Heart left ventricle (tissue), 13 donors: ENCODE measurements around the gene RRP7A.
"Not testable (repeated sequence)": the region's sequence is repeated elsewhere in the genome, so short reads cannot be mapped to it uniquely, and the experiment has no call there.

Source experiments
- POLR2A ChIP-seq, 2 donors: fragments of 450-650 bp; IDR thresholded peaks; one replicate each; pipeline ENCODE4 v1.6.1; 2017; ENCODE audit warnings: antibody characterized with exemption in 2 of 2, mild to moderate bottlenecking in 2 of 2, moderate library complexity in 2 of 2
- TF ChIP-seq, protein P1 (sequence below), 12 donors: fragments of 200-600 bp; sonication (generic) in 4 of 12; IDR thresholded peaks; one replicate each; pipeline versions ENCODE4 v1.5.0 to v1.8.0; 2018 to 2022; ENCODE audit warnings: antibody characterized with exemption in 12 of 12, mild to moderate bottlenecking in 5 of 12
- donor health status: ischemic (EF 13 %, LVEDD 7.1; RV severe dilation, severe dysfunction).
- donor health status: DM: no; HTN: yes; CAD: no.
- donor health status: DM: no; HTN: no; CAD: no.
- donor health status: ischemic (EF 25% LVEDD 6.9; RV normal size, moderate dysfunction).
- donor health status: ischemic (EF 25% LVEDD 5.7; RV mildly dilated, moderate dysfunction).
- donor health status: ischemic (EF 35%, LVEDD 5.7; RV mildly dilated, moderate dysfunction).
- donor health status: nonischemic (EF 11% LVEDD 7.7; RV severe dilation, severe dysfunction).
- donor health status: DM: yes; HTN: yes; CAD: no.
- donor health status: PGD.
- donor health status: ischemic (EF 29% LVEDD 5.4; RV normal size, mild dysfunction).
- donor health status: nonischemic (EF 23%, LVEDD 6.1; RV moderate dilation, normal function).

DNA sequence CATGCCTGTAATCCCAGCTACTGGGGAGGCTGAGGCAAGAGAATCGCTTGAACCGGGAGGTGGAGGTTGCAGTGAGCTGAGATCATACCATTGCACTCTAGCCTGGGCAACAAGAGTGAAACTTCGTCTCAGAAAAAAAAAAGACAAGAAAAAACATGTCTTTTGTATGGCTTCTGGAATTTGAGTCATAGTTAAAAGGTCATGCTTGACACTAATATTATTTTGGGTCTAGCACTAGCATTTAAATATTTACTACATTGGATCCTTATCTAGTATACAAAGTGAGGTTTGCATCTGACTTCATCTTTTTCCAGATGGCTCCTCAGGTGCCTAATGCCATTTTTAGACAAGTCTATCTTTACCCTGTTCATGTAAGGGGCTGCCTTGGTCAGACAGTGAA is 44.3 kb upstream of the RRP7A start:
- not testable (repeated sequence) for TF ChIP-seq POLR2A (IDR thresholded peaks at IDR 0.05)
- TF ChIP-seq, protein P1, sequence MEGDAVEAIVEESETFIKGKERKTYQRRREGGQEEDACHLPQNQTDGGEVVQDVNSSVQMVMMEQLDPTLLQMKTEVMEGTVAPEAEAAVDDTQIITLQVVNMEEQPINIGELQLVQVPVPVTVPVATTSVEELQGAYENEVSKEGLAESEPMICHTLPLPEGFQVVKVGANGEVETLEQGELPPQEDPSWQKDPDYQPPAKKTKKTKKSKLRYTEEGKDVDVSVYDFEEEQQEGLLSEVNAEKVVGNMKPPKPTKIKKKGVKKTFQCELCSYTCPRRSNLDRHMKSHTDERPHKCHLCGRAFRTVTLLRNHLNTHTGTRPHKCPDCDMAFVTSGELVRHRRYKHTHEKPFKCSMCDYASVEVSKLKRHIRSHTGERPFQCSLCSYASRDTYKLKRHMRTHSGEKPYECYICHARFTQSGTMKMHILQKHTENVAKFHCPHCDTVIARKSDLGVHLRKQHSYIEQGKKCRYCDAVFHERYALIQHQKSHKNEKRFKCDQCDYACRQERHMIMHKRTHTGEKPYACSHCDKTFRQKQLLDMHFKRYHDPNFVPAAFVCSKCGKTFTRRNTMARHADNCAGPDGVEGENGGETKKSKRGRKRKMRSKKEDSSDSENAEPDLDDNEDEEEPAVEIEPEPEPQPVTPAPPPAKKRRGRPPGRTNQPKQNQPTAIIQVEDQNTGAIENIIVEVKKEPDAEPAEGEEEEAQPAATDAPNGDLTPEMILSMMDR (IDR thresholded peaks at IDR 0.05) = not testable (repeated sequence)
